ENCODE data around the gene KIF13A.
"Not testable (repeated sequence)": the region's sequence is repeated elsewhere in the genome, so short reads cannot be mapped to it uniquely, and the experiment has no call there.

The KIF13A gene

GRCh38 chr6:17948725-17949124 lies 38.7 kb downstream of the KIF13A start:
- in situ Hi-C loops (cut with HindIII; ENCODE audit: low pct_ligation_motif_present, low pct_unique_long_range_greater_than_20kb, low sequenced_read_pairs), result no loop called here
- DNase-seq, result no peak

GRCh38 chr6:17947574-17947973 lies 39.9 kb downstream of the KIF13A start:
- DNase-seq; in situ Hi-C loops (cut with HindIII; ENCODE audit: low pct_ligation_motif_present, low pct_unique_long_range_greater_than_20kb, low sequenced_read_pairs): not testable (repeated sequence)

GRCh38 chr6:17945575-17945974 lies 41.9 kb downstream of the KIF13A start:
- DNase-seq, result no peak
- in situ Hi-C loops (cut with HindIII; ENCODE audit: low pct_ligation_motif_present, low pct_unique_long_range_greater_than_20kb, low sequenced_read_pairs), result no loop called here

- in situ Hi-C loops (cut with HindIII; ENCODE audit: low pct_ligation_motif_present, low pct_unique_long_range_greater_than_20kb, low sequenced_read_pairs), result no loop called here
- no peak for DNase-seq
These were observed 42.3 kb downstream of the KIF13A start for GRCh38 chr6:17945111-17945510.

GRCh38 chr6:17941318-17941717 lies 46.1 kb downstream of the KIF13A start:
- in situ Hi-C loops (cut with HindIII; ENCODE audit: low pct_ligation_motif_present, low pct_unique_long_range_greater_than_20kb, low sequenced_read_pairs), result no loop called here
- no peak for DNase-seq

GRCh38 chr6:17940151-17940792 lies 47.2 kb downstream of the KIF13A start:
- in situ Hi-C loops (cut with HindIII; ENCODE audit: low pct_ligation_motif_present, low pct_unique_long_range_greater_than_20kb, low sequenced_read_pairs), result no loop called here

GRCh38 chr6:17938901-17939300 lies 48.5 kb downstream of the KIF13A start:
- in situ Hi-C loops (cut with HindIII; ENCODE audit: low pct_ligation_motif_present, low pct_unique_long_range_greater_than_20kb, low sequenced_read_pairs), result no loop called here
- no peak for DNase-seq

More at GRCh38 chr6:17940151-17940792, 47.2 kb downstream of the KIF13A start:
- no peak for DNase-seq

GRCh38 chr6:17935188-17936149 lies 52.0 kb downstream of the KIF13A start:
- no peak for DNase-seq
- in situ Hi-C loops (cut with HindIII; ENCODE audit: low pct_ligation_motif_present, low pct_unique_long_range_greater_than_20kb, low sequenced_read_pairs), result no loop called here

- DNase-seq, result no peak
- in situ Hi-C loops (cut with HindIII; ENCODE audit: low pct_ligation_motif_present, low pct_unique_long_range_greater_than_20kb, low sequenced_read_pairs), result no loop called here
These were observed 53.7 kb downstream of the KIF13A start for GRCh38 chr6:17933716-17934115.

- no peak for DNase-seq
These were observed 55.0 kb downstream of the KIF13A start for GRCh38 chr6:17932330-17932852.

GRCh38 chr6:17931227-17931626 lies 56.2 kb downstream of the KIF13A start:
- in situ Hi-C loops (cut with HindIII; ENCODE audit: low pct_ligation_motif_present, low pct_unique_long_range_greater_than_20kb, low sequenced_read_pairs), result no loop called here
- DNase-seq, result no peak

More at GRCh38 chr6:17932330-17932852, 55.0 kb downstream of the KIF13A start:
- in situ Hi-C loops (cut with HindIII; ENCODE audit: low pct_ligation_motif_present, low pct_unique_long_range_greater_than_20kb, low sequenced_read_pairs), result no loop called here

GRCh38 chr6:17930321-17930993 lies 57.0 kb downstream of the KIF13A start:
- in situ Hi-C loops (cut with HindIII; ENCODE audit: low pct_ligation_motif_present, low pct_unique_long_range_greater_than_20kb, low sequenced_read_pairs), result no loop called here
- DNase-seq, result no peak

GRCh38 chr6:17928514-17929430 lies 58.7 kb downstream of the KIF13A start:
- DNase-seq, result no peak
- in situ Hi-C loops (cut with HindIII; ENCODE audit: low pct_ligation_motif_present, low pct_unique_long_range_greater_than_20kb, low sequenced_read_pairs), result no loop called here

GRCh38 chr6:17927705-17928104 lies 59.7 kb downstream of the KIF13A start:
- DNase-seq, result no peak
- in situ Hi-C loops (cut with HindIII; ENCODE audit: low pct_ligation_motif_present, low pct_unique_long_range_greater_than_20kb, low sequenced_read_pairs), result no loop called here

- in situ Hi-C loops (cut with HindIII; ENCODE audit: low pct_ligation_motif_present, low pct_unique_long_range_greater_than_20kb, low sequenced_read_pairs), result no loop called here
- no peak for DNase-seq
These were observed 64.0 kb downstream of the KIF13A start for GRCh38 chr6:17923401-17923863.

GRCh38 chr6:17921454-17921853 lies 66.0 kb downstream of the KIF13A start:
- no peak for DNase-seq
- in situ Hi-C loops (cut with HindIII; ENCODE audit: low pct_ligation_motif_present, low pct_unique_long_range_greater_than_20kb, low sequenced_read_pairs), result no loop called here

GRCh38 chr6:17919496-17919895 lies 67.9 kb downstream of the KIF13A start:
- no peak for DNase-seq
- in situ Hi-C loops (cut with HindIII; ENCODE audit: low pct_ligation_motif_present, low pct_unique_long_range_greater_than_20kb, low sequenced_read_pairs), result no loop called here

Data from ACHN (cell line).